A673 (cell line): ENCODE results near the gene SYNGR2.

ENCODE experiments used
- CTCF ChIP-seq: fragments of 300-800, 200-600 bp; sonication (generic); conservative IDR thresholded peaks from 2 replicates; pipeline ENCODE4 v1.5.1; 2017; ENCODE audit warnings: low read depth, mild to moderate bottlenecking, antibody characterized with exemption, low read length, moderate library complexity, mixed read lengths
- EZH2 ChIP-seq: fragments of 200-600 bp; sonication (generic); IDR thresholded peaks from 2 replicates; pipeline ENCODE4 v1.6.1; 2017; ENCODE audit warnings: borderline replicate concordance, low read depth, mild to moderate bottlenecking, mixed read lengths, antibody characterized with exemption, low read length; ENCODE audit not compliant: poor library complexity, severe bottlenecking

GRCh38 chr17:78184351-78184750, 16.0 kb downstream of the SYNGR2 start:
- no peak for TF ChIP-seq CTCF
- no peak for TF ChIP-seq EZH2
